T-helper 9 cell (primary cell): ENCODE results near the gene LRRFIP1.
"Not testable (repeated sequence)": the region's sequence is repeated elsewhere in the genome, so short reads cannot be mapped to it uniquely, and the experiment has no call there.

Source experiments
- DNase-seq: peaks from one replicate; pipeline ENCODE4 v3.0.0-alpha.2; 2020

The LRRFIP1 gene

GRCh38 chr2:237597196-237598145 is 29.9 kb upstream of the LRRFIP1 start:
- DNase-seq: no peak

- DNase-seq: no peak
Measured at GRCh38 chr2:237598468-237599208, 28.7 kb upstream of the LRRFIP1 start.

- DNase-seq: no peak
Measured at GRCh38 chr2:237599465-237600110, 27.8 kb upstream of the LRRFIP1 start.

GRCh38 chr2:237600205-237600846 is 27.1 kb upstream of the LRRFIP1 start:
- no peak for DNase-seq

GRCh38 chr2:237601453-237602116 is 25.8 kb upstream of the LRRFIP1 start:
- no peak for DNase-seq

GRCh38 chr2:237602409-237602808 is 25.0 kb upstream of the LRRFIP1 start:
- no peak for DNase-seq

GRCh38 chr2:237603049-237603717 is 24.2 kb upstream of the LRRFIP1 start:
- DNase-seq: no peak

GRCh38 chr2:237603718-237604362 is 23.5 kb upstream of the LRRFIP1 start:
- peak; percentile 41 for DNase-seq

GRCh38 chr2:237604391-237604790 is 23.0 kb upstream of the LRRFIP1 start:
- no peak for DNase-seq

- DNase-seq: no peak
Measured at GRCh38 chr2:237604960-237605359, 22.4 kb upstream of the LRRFIP1 start.

- DNase-seq: not testable (repeated sequence)
Measured at GRCh38 chr2:237606522-237606921, 20.9 kb upstream of the LRRFIP1 start.

- DNase-seq: no peak
Measured at GRCh38 chr2:237612527-237613357, 14.6 kb upstream of the LRRFIP1 start.

GRCh38 chr2:237613679-237614078 is 13.7 kb upstream of the LRRFIP1 start:
- DNase-seq: no peak

GRCh38 chr2:237614151-237614720 is 13.2 kb upstream of the LRRFIP1 start:
- no peak for DNase-seq

- DNase-seq: no peak
Measured at GRCh38 chr2:237615631-237616249, 11.6 kb upstream of the LRRFIP1 start.

- DNase-seq: no peak
Measured at GRCh38 chr2:237616373-237616733, 11.0 kb upstream of the LRRFIP1 start.

GRCh38 chr2:237616734-237617586 is 10.4 kb upstream of the LRRFIP1 start:
- DNase-seq: no peak

GRCh38 chr2:237617587-237617982 is 9.8 kb upstream of the LRRFIP1 start:
- DNase-seq: no peak
